K562 (cell line): ENCODE measurements around the gene DLL4. TPM values are rescaled to one million over a fixed set of nuclear protein-coding genes. Genes with fewer than 3 reads are reported as not detected.
A peak's percentile ranks its signal among the peaks of the same experiment; 100 is the strongest.

Experiments used
- ARID4B ChIP-seq: sonication (generic); formaldehyde crosslinking; IDR thresholded peaks from 2 replicates; pipeline ENCODE4 v1.8.0; 2022; ENCODE audit warnings: mild to moderate bottlenecking, missing genetic modification reagents
- E2F8 ChIP-seq: fragments of 450-650 bp; IDR thresholded peaks from 2 replicates; pipeline ENCODE4 v1.7.1; 2018; ENCODE audit warnings: mild to moderate bottlenecking, low read depth; ENCODE audit not compliant: partially characterized antibody
- HDAC2 ChIP-seq: fragments of 450-650 bp; IDR thresholded peaks from 2 replicates; pipeline ENCODE4 v1.6.1; 2016; ENCODE audit warnings: mild to moderate bottlenecking
- KLF13 ChIP-seq: fragments of 450-650 bp; IDR thresholded peaks from 2 replicates; pipeline ENCODE4 v1.6.1; 2016; ENCODE audit warnings: missing genetic modification characterization, low read depth, mild to moderate bottlenecking, missing compliant biosample characterization, moderate library complexity, borderline replicate concordance
- PRPF4 ChIP-seq: fragments of 200-400 bp; formaldehyde crosslinking; IDR thresholded peaks from one replicate; pipeline ENCODE4 v1.6.1; 2017; ENCODE audit warnings: low read length, low read depth, mild to moderate bottlenecking; ENCODE audit not compliant: insufficient read depth, poor library complexity, severe bottlenecking
- RFX5 ChIP-seq: IDR thresholded peaks from 2 replicates; pipeline ENCODE4 v1.6.1; 2011; ENCODE audit warnings: low read depth, mild to moderate bottlenecking, improper control_type of control experiment, low read length
- RFX7 ChIP-seq: fragments of 250-450 bp; sonication (Bioruptor Pico); IDR thresholded peaks from 2 replicates; pipeline ENCODE4 v1.5.1; 2021; ENCODE audit warnings: mild to moderate bottlenecking
- SMAD2 ChIP-seq: fragments of 150-350 bp; IDR thresholded peaks from 2 replicates; pipeline ENCODE4 v1.6.1; 2014; ENCODE audit warnings: low read depth, mild to moderate bottlenecking, low read length
- SP1 ChIP-seq: sonication (generic); formaldehyde crosslinking; IDR thresholded peaks from 2 replicates; pipeline ENCODE4 v1.8.1; 2022; ENCODE audit warnings: mild to moderate bottlenecking, missing genetic modification reagents
- SRF ChIP-seq, 2 experiments: fragments of 250-450, 450-650 bp in 1 of 2; sonication (Bioruptor Pico) in 1 of 2; sonication (generic) in 1 of 2; formaldehyde crosslinking; IDR thresholded peaks; 2 replicates each; pipeline versions ENCODE4 v1.5.0 to v1.5.1; 2020 to 2022; ENCODE audit warnings: mild to moderate bottlenecking in 1 of 2, missing genetic modification reagents in 1 of 2
- TEAD1 ChIP-seq, 2 experiments: fragments of 450-650 bp in 1 of 2; sonication (generic) in 1 of 2; formaldehyde crosslinking; IDR thresholded peaks; 2 replicates each; pipeline versions ENCODE4 v1.4.0 to v1.8.0; 2020 to 2022; ENCODE audit warnings: mild to moderate bottlenecking in 2 of 2, missing genetic modification reagents in 1 of 2
- ZNF121 ChIP-seq: sonication (generic); formaldehyde crosslinking; conservative IDR thresholded peaks from 2 replicates; pipeline ENCODE4 v1.8.0; 2022; ENCODE audit warnings: missing genetic modification reagents
- ZNF232 ChIP-seq: sonication (generic); formaldehyde crosslinking; IDR thresholded peaks from 2 replicates; pipeline ENCODE4 v1.8.0; 2022; ENCODE audit warnings: mild to moderate bottlenecking, missing genetic modification reagents
- ZNF586 ChIP-seq: fragments of 450-650 bp; formaldehyde crosslinking; conservative IDR thresholded peaks from 2 replicates; pipeline ENCODE4 v1.4.0; 2020; ENCODE audit warnings: mild to moderate bottlenecking, moderate library complexity
- ZNF764 ChIP-seq: fragments of 250-450 bp; sonication (Bioruptor Pico); IDR thresholded peaks from 2 replicates; pipeline ENCODE4 v1.4.0; 2020; ENCODE audit warnings: low read depth, mild to moderate bottlenecking, moderate library complexity
- polyA plus RNA-seq, 8 experiments: library from polyadenylated mRNA; depleted of rRNA in 4 of 8; stranded (reverse) in 5 of 8; unstranded in 3 of 8; fragments of >200 nt; fragmentation: Nextera tagmentation in 2 of 8; fragmentation: Illumina TruSeq in 1 of 8; extraction: Ambion mirVana in 2 of 8; extraction: Trizol in 1 of 8; gene quantifications; 2 replicates each; pipeline versions ENCODE4 v1.2.1 to v1.2.3, GENCODE V29; 2011 to 2014; ENCODE audit warnings: inconsistent platforms in 1 of 8, missing spikeins in 1 of 8
- total RNA-seq, 7 experiments: library from RNA; depleted of rRNA in 6 of 7; stranded (reverse); fragments of >200 nt in 6 of 7; fragmentation: Illumina TruSeq in 2 of 7; extraction: Trizol in 2 of 7; gene quantifications; 2 replicates each; pipeline versions ENCODE4 v1.2.1 to v1.2.3, GENCODE V29; 2011 to 2021; ENCODE audit warnings: low replicate concordance in 1 of 7

Gene DLL4
- total and polyA plus RNA-seq, 9 of the 15 experiments (the other 6 are each of a cell fraction or from before 2014, with no cell fraction given) = 0.04 to 1.1 (median 0.41) TPM; not detected in 1

- peak; percentile 95 for TF ChIP-seq KLF13 (tag)
- no peak for TF ChIP-seq ZNF121
- 0 out of 2 replicates have a peak, but pooled peaks have one; percentile 16 for TF ChIP-seq HDAC2
- no peak for TF ChIP-seq TEAD1 (CRISPR knock-in tag; IDR thresholded peaks at IDR 0.05)
- TF ChIP-seq ARID4B (CRISPR knock-in tag) = peak; percentile 75
- no peak for TF ChIP-seq RFX7 (CRISPR knock-in tag)
- no peak for TF ChIP-seq E2F8
- TF ChIP-seq SP1 (CRISPR knock-in tag) = peak; percentile 84
- TF ChIP-seq ZNF764 (CRISPR knock-in tag) = no peak
- TF ChIP-seq ZNF586 (CRISPR knock-in tag) = no peak
- no peak for TF ChIP-seq ZNF232 (CRISPR knock-in tag)
- TF ChIP-seq PRPF4 = no peak
- peak in 1 of 2 experiments; percentile 58; a peak in 1 of 4 replicates for TF ChIP-seq SRF (CRISPR knock-in tag; IDR thresholded peaks at IDR 0.05)
- no peak for TF ChIP-seq SMAD2
- TF ChIP-seq RFX5 = no peak
Measured at GRCh38 chr15:40906091-40906990, 22.8 kb upstream of the DLL4 start (continued).
